Activated CD8-positive, alpha-beta memory T cell treated with anti-CD3 and anti-CD28 coated beads, Interleukin-2, amount 50 U/mL, for 48 hours (primary cell): Measurements from ENCODE around the gene STK35.

Source experiments
- DNase-seq: peaks from one replicate; pipeline ENCODE4 v3.0.0-alpha.2; 2020

STK35 gene

DNA sequence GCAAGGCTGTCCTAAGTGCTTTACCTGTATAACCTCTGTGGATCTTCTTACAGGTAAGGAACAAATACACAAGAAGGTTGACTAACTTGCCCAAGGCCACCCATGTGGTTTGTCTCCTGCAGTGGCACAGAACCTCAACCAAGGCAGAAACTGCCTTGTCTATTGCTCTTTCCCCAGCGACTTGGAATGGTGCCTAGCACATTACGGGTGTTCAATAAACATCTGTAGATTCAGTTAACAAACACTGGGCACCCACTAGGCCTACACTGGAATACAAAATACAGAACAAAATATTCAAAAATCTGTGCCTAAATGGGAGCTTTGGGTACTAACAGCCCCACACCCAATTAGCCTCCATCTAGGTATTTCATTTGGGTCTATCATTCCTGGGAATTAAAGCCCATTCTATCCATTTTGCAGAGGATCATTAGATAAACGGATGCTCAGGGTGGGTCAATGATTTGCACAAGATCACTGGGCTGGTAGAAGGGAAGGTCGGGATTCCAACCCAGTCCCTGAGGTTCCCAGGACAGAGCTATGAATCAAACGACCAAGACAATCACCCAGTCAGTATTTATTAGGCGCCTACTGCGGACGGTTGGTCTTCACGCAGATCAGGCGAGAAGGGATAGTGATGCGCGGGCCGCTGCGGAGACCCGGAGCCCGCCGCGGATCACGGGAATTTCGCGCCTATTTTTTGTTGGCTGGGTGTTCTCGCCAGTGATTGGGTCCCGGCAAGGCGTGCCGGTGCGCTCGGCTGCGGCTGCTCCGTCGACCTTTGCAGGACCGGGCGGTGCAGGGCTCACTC is at the start of gene STK35:
Gene STK35 (plus strand): TSS at position 771 of the 808 bp plus-strand sequence. CDS start 55 bp downstream, outside the sequence.
- DNase-seq: peak; percentile 86

DNA sequence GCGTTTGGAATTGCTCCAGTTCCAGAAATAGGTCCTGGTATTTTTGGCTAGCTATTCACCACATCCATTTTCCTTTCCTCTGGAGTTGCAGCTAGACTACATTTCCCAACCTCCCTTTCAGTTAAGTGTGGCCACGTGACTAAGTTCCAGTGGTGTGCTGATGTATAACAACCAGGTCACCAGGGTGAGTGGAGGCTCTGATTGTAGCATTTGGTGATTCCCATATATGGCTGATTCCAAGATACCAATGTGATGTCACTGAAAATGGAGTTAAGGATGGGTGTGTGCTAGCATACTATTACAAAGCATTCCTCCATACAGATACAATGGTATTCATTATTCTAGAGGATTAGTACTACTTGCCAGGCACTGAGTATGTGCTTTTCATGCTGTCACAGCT is 49.7 kb upstream of the STK35 start:
- no peak for DNase-seq

DNA sequence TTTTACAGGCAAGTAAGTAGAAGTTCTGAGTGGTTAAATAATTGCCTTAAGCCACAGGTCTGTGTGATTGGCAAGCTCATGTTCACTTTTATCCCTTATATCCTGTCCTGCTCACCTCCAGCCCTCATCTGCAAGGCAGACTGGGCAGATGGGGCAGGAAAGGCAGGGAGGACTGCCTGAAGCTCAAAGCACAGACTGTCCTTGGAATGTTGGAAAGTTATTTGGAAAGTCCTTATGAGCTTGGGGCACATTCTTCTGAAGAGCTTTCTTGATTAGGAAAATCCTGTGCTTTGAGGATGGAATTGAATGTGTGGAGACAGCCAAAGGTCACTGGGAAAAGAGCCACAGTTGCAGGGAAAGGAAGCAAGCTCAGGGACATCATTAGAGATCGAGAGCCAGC is 48.9 kb upstream of the STK35 start:
- no peak for DNase-seq

DNA sequence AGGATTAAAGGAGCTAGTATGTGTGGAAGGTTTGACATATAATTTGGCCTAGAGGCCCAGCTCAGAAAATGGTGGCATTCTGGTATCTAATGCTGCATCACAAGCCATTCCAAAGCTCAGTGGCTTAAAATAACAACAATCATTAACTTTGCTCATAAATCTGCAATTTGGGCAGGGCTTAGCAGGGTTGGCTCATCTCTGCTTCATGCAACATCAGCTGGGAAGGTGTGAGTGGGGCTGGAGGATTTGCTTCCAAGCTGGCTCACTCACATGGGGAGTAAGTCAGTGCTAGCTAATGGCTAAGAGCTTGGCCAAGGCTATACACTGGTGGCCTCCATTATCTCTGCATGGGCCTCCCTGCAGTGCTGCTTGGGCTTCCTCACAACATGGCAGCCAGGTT is 48.0 kb upstream of the STK35 start:
- no peak for DNase-seq

DNA sequence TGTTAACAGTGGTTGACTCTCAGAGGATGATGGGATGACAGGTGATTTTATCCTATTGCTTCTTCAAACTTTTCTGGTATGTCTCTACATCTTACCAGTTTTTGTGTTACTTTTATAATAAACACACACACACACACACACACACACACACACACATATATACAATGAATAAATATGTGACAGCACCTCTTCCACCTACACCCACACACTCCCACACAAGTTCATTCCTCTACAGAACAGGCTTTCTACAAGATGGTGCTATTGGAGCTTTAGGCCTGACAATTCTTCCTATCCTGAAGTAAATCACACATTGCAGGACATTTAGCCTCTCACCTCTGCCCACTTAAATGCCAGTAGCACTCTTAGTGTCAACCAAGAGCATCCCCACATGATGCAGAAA is 46.7 kb upstream of the STK35 start:
- no peak for DNase-seq

DNA sequence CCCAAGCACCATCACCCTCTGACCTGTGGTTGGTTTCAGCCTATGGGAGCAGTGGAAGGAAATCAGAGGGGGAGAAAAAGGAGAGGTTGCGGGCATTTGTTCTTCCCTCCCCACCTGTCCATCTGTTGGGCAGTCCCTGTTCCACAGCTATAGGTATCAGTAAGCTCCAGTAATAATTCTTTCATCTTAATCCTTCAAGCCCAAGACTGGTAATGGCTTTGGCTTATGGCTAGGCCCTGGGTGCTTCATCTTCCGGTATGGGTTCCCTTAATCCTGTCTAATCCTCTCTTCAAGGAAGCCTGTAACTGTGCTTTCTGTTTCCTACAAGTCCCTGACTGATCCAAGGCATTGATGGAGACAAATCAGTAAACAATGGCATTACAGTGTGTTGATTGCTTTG is 42.2 kb upstream of the STK35 start:
- DNase-seq: no peak

DNA sequence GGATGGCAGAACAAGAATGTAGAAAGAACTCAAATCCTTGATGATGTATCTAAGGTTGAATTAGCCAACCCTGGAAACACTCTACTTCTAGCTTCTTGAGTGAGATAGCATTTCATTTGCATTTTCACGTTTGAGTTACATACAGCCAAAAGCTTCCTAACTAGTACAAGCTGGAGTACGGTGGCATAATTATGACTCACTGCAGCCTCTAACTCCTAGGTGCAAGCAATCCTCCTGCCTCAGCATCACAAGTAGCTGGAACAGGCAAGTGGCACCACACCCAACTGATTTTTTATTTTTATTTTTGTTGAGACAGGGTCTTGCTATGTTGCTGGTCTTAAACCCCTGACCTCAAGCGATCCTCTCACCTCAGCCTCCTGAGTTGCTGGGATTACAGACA is 36.5 kb upstream of the STK35 start:
- no peak for DNase-seq

DNA sequence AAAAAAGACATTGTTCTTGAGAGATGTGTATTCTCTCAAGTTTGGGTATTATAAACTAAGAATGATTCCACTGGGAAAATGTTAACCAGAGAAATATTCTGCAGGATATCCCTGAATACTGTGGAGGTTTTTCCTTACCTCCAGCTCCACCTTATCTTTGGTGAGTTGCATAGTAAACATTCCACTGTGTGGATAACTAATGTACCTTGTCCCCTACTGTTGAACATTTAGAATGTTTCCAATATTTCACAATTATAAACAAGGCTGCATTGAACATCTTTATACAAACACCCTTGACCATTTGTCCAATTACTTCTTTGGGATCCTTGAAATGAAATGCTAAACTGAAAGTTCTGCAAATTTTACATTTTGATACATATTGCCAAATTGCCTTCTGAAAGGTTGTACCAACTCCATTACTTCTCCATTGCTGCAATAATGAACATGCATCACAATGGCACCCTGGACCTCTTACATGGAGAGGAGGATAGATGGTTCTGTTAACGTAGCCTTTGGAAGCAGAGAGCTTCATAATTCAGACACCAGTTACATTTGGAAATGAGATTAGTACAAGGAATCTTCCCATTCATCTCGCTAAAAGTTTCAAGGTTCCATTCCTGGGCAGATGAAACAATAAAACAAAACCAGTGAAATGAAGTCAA is 35.0 kb upstream of the STK35 start:
- no peak for DNase-seq

DNA sequence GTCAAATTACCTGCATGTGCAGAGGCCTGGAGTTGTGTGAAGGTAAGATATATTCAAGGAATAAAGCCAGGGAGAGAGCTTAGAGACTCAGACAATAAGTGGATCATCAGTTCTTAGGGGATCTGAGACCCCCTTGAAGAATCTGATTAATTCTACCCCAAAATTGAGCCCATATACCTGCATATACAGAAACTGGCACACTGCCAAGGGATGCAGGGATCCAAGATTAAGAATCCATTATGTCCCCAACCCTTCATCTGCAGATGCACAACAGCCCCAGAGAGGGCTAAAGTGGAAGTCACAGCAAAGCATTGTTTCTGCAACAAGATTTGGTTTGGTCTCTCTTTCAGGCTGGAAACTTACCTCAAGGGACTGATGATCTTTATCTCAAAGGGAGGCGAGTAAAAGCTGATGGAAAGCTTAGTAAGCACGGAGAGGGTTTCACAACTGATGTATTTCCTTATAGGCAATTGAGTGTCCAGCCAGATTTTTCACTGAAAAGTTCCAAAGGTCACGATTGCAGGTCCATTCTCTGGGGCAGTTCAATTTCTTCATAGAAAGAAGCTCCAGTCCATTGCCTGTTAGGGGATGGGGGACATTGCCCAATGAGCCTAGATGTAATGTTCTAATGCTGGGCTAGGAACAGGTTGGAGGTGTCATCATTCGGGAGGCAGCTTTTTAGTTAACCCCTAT is 20.9 kb upstream of the STK35 start:
- no peak for DNase-seq

DNA sequence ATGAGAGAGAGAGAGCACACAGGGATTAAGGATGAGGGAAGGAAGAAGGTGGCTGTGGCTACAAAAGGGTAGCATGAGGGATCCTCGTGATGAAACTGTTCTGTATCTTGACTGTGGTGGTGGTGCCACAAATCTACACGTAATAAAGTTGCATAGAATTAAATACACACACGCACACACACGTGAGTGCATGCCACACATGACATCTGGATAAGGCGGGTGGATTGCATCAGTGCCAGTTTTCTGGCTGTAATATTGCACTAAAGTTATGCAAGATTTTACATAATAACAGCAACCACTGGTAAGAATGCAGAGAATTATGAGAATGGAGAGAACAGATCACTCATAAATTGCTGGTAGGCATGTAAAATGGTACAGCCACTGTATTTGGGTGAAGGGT is 16.9 kb upstream of the STK35 start:
- DNase-seq: no peak

DNA sequence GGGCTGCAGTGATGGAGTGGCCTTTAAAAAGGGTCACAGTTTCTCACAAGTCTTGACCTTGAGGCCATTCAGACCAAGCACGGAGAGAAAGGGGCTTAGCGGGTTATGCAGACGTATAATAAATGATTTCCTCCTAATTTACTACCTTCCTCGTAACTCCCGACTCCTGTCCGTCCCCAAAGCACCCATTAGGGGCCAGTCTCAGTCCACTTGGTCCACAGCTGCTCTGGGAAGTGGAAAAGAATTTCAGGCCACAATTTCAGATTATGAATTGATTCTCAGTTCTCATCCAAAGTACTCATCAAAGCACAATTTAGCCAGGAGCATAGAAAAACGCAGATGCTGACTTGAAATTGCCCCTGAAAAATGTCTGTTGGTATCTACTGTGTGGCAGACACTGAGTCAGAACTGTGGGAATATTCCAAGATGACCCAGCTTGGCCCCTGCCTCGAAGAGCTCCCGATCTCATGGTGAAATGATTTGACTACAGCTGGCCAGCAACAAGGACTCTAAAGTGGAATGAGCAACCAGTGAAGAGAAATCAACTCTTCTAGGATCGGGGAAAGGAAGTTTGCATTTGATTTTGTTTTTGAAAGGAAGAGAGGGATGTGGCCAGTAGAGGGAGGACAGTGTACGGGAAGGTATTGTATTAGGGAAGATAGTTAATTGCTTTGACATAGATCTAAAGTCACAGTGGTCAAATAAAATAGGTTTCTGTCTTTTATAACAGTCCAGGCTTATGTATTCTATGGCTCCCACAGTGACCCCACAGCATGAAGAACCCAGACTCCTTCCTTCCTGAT is 15.2 kb upstream of the STK35 start:
- DNase-seq: no peak

DNA sequence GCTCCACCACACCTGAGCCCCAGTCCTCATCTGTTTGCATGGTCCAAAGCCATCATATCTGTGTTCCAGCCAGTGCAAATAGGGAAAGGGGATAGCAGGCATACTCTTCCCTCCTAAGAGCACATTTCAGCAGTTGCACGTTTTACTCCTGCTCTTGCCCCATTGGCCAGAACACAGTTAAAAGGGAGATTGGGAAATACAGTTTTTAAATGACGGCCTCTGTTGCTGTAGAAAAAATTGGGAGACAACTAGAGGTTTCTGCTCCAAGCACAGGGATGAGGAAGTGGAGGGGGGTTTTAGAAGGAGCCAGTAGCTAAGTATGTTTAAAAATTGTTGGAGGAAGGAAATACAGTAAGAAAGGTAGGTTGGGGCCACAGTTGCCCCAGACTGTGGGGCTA is 14.6 kb upstream of the STK35 start:
- DNase-seq: no peak

DNA sequence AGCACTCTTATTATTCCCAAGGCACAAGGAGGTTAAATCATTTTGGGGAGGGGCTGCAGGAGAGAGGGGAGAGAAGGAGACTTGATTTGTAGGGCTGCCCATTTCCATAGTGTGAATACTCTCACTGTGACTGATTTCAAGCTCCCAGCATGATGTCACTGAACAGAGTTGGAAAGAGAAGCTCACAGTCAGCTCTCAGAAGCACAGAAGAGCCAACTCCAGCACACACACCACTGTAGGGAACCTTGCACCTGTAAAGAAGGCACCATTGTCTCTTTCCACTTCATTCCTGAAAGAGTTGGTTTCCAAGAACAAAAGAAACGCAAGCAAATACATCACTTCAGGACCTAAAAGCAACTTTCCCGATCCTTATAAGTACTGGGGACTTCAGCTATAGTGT is 12.7 kb upstream of the STK35 start:
- no peak for DNase-seq

DNA sequence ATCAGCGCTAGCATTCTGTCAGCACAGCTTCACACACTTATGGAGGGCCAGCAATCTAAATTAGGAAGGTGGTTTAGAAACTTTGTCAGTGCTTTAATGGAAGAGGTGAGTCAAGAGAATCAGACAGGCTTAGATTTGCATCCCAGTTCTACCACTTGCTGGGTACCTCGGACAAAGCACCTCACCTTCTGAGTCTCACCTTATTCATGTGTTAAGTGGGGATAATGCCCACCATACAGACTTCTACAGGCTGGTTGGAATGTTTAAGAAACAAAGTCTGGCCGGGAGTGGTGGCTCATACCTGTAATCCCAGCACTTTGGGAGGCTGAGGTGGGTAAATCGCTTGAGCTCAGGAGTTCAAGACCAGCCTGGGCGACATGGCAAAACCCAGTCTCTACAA is 12.2 kb upstream of the STK35 start:
- DNase-seq: no peak

DNA sequence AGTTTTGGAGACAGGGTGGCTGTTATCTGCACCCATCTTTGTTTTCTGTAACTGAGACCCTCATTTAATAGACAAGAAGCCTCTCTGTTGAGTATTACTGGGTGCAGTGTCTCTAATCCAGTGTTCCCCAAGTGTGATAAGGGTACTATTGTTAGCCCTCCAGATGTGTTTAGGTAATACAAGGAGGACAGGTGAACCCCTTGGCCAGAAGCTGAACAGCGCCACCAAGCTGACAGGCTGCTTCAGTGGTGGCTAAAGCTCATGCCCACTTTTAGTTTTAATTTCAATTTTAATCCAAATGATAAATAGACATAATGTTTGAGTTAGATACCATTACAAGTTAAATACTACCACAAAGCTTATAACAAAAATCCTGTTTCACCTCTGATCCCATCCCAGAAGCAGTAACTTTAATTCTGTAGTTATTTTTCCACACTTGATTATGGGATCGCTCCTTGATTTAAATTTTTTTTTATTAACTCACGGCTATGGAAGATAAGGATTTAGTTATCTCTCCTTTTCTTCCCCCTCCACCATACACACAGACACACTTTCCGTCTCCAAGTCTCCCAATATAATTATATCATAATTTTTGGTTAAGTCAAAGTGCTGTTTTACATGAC is 8.4 kb upstream of the STK35 start:
- no peak for DNase-seq

DNA sequence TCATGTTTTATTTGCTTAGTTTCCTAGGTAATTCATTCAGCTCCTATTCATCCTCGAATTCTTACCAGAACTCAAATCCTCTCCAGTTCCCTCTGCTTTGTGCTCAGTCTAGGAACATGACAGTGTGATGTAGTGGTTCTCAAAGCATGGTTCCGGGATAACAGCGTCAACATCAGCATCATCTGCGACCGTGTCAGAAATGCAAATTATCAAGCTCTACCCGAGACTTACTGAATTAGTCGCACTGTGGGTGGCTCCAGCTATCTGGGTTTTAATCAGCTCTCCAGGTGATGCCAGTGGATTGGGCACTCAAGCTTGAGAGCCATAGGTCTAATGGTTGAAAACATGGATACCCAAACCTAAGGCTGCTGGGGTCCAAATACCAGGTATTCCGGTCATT is 7.7 kb upstream of the STK35 start:
- DNase-seq: no peak

DNA sequence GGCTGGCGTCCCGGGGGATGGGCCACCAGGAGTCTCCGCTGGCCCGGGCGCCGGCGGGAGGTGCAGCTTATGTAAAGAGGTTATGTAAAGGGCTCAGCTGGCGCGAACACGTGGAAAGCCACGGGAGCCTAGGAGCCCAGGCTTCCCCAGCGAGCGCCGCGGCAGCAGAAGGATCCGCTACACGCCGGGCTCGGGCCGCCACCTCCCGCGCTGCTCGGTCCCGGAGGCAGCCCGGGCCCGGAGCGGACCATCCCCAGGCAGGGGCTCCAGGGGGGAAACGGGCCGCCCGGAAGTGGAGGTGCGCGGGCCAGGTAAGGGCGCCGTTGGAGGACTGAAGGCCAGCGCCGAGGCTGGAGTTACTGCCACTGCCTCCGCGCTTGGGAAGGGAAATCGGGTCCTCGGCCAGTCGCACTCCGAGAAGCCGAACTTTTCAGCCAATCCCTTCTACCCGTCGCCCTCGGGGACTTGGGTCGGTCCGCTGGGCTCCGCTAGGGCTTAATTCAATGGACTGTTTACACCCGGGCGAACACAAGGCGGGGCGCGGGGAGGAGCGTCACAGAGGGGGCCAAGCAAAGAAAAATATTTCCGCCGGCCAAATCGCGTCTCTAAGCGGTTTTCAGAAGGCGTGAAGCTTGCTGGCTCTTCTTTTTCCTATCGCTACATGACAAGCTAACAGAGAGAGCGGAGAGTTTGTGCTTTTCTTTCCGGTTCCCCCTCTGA is 398 bp downstream of the STK35 start:
- peak; percentile 90 for DNase-seq

DNA sequence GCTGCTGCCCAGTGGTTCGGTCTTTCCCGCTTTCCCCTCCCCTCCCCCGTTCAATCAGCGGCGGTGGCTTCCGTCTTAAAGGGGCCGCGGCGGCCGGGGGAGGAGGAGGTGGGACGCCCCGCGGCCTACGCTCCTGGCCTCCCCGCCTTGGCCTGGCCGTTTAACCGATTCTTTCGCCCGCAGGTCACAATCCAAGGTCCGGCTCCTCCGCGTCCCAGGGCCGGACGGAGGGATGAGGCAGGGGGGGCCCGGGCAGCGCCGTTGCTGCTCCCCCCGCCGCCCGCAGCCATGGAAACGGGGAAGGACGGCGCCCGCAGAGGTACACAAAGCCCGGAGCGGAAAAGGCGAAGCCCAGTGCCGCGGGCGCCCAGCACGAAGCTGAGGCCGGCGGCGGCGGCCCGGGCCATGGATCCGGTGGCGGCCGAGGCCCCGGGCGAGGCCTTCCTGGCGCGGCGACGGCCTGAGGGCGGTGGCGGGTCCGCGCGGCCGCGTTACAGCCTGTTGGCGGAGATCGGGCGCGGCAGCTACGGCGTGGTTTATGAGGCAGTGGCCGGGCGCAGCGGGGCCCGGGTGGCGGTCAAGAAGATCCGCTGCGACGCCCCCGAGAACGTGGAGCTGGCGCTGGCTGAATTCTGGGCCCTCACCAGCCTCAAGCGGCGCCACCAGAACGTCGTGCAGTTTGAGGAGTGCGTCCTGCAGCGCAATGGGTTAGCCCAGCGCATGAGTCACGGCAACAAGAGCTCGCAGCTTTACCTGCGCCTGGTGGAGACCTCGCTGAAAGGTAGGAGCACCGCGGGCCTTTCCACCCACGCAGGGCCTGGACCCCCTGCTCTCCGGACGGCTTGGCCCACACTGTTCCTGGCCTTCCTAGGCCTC is 1.2 kb downstream of the STK35 start:
- DNase-seq: peak; percentile 88

DNA sequence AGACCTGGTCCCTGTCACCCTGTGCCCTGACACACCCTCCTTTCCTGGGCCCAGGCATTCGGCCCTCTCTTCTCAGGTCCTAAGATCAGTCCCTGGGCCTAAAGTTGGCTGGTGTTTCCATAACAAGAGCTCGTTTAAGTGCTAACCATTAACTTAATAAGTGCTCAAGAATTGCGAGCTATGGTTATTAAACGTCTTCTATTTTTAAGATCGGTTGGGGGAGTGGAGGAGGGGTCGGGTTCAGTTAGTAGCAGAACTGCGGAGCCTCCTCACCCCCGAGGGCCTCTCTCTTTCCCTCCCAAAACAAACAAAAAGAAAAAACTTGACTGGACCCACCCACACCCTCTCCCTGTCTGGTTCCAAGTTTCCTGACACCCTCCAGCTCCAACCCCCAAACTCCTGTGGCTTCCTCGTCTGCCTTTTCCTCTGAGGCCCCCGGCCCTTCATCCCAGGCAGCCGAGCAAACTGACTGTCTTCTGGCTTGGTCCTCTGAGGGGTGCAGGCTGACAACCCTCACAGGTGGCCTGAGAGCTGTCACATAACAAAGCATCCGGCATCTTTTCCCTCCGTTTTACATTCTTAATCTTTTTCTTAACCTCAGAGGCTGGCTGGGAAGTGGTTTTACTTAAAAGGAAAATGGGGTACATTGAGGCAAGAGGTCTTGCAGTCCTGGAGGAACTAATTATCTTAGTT is 2.0 kb downstream of the STK35 start:
- DNase-seq: no peak

DNA sequence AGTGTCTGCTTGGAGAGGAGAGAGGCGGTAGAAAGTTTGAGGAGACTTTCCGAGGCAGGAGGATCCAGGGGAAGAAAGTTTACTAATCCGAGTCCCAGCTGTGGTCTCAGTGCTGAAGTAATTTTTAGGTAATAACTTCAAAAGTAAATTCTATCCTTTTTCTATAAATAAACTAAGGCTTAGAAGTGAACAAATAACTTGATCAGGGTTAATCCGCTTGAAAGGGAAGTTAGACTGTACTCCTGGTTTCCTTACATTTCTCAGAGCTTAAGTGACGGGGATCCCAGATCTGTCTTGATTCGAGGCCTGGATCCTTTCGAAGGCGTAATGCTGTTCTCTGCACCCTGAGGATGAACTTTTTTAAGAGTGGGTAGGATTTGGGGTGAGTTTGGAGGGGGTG is 2.6 kb downstream of the STK35 start:
- DNase-seq: no peak
